Measurements from ENCODE around the gene INPP4B.

Gene INPP4B

DNA sequence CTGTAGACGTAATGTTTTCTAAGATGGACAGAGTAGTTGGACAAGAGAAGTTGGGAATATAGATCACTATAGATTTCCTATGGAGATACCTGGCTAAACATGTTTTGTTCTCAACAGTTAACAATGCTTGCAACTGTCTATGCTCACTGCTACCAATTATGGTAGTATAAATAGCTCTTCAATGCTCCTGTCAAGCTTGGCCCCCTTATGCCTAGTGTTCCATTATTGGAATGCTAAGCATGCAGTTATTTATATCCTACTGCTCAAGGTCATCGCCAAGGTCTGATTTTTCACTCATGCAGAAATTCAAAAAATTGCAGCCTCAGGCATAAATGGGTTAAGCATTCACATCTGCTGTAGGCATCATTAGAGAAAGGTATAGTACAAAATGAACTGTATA is 690.8 kb downstream of the INPP4B start:
- DNase-seq (ENCODE audit: low spot score), result no peak
- TF ChIP-seq CTCF (IDR thresholded peaks at IDR 0.05; ENCODE audit: extremely low read depth, missing control alignments), result no peak

DNA sequence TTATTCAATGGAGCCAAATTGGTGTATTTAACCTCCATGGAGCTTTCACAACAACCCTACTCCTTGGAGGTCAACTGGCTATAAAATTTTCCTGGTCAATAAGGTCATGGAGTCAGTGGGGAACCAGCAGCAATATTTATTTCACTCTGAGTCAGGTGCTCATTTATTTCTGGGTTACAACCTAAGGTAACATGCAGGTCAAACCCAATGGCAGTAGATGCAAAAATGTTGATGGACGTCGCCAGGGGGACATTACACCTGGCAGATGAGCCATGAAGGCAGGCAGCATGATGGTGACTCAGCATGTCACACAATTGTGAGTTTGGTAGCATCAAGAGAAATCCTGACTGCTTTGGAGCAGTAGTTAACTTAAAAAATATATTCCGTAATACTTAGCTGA is 695.6 kb downstream of the INPP4B start:
- no peak for DNase-seq (ENCODE audit: low spot score)

DNA sequence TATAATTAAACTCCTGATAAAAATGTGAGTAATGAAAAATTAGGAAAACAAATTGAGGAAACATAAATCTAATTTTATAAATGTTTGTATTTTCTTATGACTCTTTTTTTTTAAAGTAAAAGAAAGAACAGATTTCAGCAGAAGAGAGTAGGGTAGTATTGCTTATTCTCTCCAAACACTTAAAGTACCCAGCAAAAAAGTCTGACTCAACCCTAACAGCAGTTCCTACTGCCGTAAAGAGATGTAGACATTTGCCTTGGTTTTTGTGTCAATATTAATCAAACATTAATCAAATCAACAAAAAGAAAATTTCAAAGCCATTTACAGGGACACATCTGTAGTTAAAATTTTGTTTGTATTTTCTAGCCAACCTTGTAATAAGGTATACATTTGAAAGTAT is 701.3 kb downstream of the INPP4B start:
- no peak for TF ChIP-seq CTCF (IDR thresholded peaks at IDR 0.05; ENCODE audit: extremely low read depth, missing control alignments)
- DNase-seq (ENCODE audit: low spot score), result no peak

More for the DNA sequence above, 695.6 kb downstream of the INPP4B start:
- TF ChIP-seq CTCF (IDR thresholded peaks at IDR 0.05; ENCODE audit: extremely low read depth, missing control alignments), result no peak

GRCh38 chr4:142142366-142143054 is 703.6 kb downstream of the INPP4B start:
- no peak for TF ChIP-seq CTCF (IDR thresholded peaks at IDR 0.05; ENCODE audit: extremely low read depth, missing control alignments)
- no peak for DNase-seq (ENCODE audit: low spot score)

GRCh38 chr4:142141224-142141623 is 704.9 kb downstream of the INPP4B start:
- no peak for TF ChIP-seq CTCF (IDR thresholded peaks at IDR 0.05; ENCODE audit: extremely low read depth, missing control alignments)
- no peak for DNase-seq (ENCODE audit: low spot score)

- TF ChIP-seq CTCF (IDR thresholded peaks at IDR 0.05; ENCODE audit: extremely low read depth, missing control alignments), result no peak
- no peak for DNase-seq (ENCODE audit: low spot score)
Observed at GRCh38 chr4:142130666-142131065, 715.4 kb downstream of the INPP4B start.

DNA sequence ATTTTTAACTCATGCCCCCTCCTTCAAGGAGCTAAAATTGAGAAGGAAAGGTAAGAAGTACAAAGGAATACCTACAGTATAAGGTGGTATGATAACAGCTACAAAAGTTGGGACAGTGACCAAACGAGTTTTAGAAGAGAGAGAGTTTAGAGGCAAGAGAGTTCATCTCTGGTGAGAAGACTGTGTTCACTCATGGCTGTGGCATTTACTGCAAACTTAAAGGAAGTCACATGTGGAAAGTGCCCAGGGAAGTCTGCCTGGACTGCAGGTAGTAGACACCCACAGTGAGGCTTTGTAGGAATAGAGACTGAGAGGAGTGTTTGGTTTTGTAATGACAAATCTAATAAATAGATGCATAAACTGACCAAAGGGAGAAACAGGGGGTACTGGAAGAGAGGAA is 716.2 kb downstream of the INPP4B start:
- DNase-seq (ENCODE audit: low spot score), result no peak
- TF ChIP-seq CTCF (IDR thresholded peaks at IDR 0.05; ENCODE audit: extremely low read depth, missing control alignments), result no peak

All from GM20000 (cell line).